ENCODE results near the gene GALNT16. TPM values are rescaled to one million over a fixed set of nuclear protein-coding genes. Genes with fewer than 3 reads are reported as not detected.
A peak's percentile ranks its signal among the peaks of the same experiment; 100 is the strongest.

Gene GALNT16
- total RNA-seq, 1 experiment from 2014 or later: 4.0 TPM

DNA sequence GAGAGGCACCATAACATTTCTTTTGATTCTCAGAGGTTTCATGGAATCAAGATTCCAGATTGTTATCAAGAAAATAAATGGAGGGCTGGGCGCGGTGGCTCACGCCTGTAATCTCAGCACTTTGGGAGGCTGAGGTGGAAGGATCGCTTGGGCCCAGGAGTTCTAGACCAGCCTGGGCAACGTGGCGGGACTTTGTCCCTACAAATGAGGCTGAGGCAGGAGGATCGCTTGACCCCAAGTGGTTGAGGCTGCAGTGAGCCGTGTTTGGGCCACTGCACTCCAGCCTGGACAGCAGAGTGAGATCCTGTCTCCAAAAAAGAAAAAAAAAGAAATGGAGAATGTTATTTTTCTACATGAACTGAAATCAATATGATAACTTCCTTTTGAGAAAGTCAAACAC lies 139.8 kb downstream of the GALNT16 start:
- peak overlapping the region; percentile 98 for H3K27ac Mint-ChIP-seq (ENCODE audit: unreplicated experiment)
- H3K4me1 Mint-ChIP-seq (ENCODE audit: low read depth, unreplicated experiment): peaks cover 20% of the 10 kb centered on the region
- TF ChIP-seq, protein P1, sequence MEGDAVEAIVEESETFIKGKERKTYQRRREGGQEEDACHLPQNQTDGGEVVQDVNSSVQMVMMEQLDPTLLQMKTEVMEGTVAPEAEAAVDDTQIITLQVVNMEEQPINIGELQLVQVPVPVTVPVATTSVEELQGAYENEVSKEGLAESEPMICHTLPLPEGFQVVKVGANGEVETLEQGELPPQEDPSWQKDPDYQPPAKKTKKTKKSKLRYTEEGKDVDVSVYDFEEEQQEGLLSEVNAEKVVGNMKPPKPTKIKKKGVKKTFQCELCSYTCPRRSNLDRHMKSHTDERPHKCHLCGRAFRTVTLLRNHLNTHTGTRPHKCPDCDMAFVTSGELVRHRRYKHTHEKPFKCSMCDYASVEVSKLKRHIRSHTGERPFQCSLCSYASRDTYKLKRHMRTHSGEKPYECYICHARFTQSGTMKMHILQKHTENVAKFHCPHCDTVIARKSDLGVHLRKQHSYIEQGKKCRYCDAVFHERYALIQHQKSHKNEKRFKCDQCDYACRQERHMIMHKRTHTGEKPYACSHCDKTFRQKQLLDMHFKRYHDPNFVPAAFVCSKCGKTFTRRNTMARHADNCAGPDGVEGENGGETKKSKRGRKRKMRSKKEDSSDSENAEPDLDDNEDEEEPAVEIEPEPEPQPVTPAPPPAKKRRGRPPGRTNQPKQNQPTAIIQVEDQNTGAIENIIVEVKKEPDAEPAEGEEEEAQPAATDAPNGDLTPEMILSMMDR (IDR thresholded peaks at IDR 0.05; ENCODE audit: unreplicated experiment): no peak
- H3K27me3 Mint-ChIP-seq (ENCODE audit: unreplicated experiment): no peaks in the 10 kb centered on the region
- H3K9me3 Mint-ChIP-seq (ENCODE audit: low read depth, unreplicated experiment): no peaks in the 10 kb centered on the region
- peaks cover 57% of the 10 kb centered on the region for H3K36me3 Mint-ChIP-seq (ENCODE audit: insufficient read depth, unreplicated experiment)
- H3K4me3 Mint-ChIP-seq (ENCODE audit: low read depth, unreplicated experiment): peak overlapping the region; percentile 74
- intact Hi-C loops (cut with micrococcal nuclease; ENCODE audit: unreplicated experiment): loop anchor here (2.0 to 5.0 kb wide), 3 partner anchors 53 to 152 kb away; partner anchors contain the start of gene GALNT16
- no peak for DNase-seq
- CTCF ChIA-PET: no interaction called here
- BruUV-seq (replicated peaks): no TSS peak

DNA sequence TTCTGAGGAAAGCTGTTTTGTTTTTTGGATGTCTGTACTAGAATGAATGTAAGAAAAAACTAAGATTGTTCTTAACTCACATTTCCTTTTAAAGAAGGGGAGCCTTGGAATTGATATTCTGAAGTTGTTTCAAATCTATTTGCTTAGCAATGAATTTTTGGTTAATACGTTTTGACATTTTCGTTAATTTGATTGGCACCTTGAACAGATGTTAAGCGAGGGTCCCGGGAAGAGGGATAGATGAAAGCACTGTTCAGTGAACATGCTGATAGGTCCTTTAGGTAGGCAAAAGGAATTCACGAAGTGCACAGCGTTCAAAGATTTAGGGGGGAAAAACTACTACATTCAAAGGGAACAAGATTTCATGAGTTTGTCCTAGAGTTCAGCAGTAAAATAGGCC lies 140.2 kb downstream of the GALNT16 start:
- H3K27ac Mint-ChIP-seq (ENCODE audit: unreplicated experiment): peak overlapping the region; percentile 98
- CTCF ChIA-PET: no interaction called here

DNA sequence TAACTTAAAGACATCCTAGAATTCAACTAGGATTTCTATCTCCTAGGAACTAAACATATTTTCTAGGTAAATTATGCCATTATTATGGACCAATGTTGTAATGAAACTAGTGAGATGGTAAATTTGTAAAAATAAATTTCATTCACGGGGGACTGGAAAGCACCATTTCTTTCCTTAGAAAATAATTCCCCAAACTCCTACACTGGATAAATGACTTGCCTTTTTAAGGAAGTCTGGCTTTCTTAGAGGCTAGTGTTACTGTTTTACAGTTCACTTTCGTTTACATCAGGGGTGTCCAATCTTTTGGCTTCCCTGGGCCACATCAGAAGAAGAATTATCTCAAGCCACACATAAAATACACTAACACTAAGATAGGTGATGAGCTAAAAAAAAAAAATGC lies 141.9 kb downstream of the GALNT16 start:
- no TSS peak for BruUV-seq (replicated peaks)
- Mint-ChIP-seq H3K27me3 (ENCODE audit: unreplicated experiment) (no peaks in the 10 kb centered on the region), H3K4me1 (ENCODE audit: low read depth, unreplicated experiment) (peaks cover 9% of the 10 kb centered on the region), H3K27ac (ENCODE audit: unreplicated experiment) (peak overlapping the region; percentile 61), H3K36me3 (ENCODE audit: insufficient read depth, unreplicated experiment) (peaks cover 42% of the 10 kb centered on the region), H3K4me3 (ENCODE audit: low read depth, unreplicated experiment) (peak overlapping the region; percentile 55), H3K9me3 (ENCODE audit: low read depth, unreplicated experiment) (no peaks in the 10 kb centered on the region)
- intact Hi-C loops (cut with micrococcal nuclease; ENCODE audit: unreplicated experiment): loop anchor here (5.0 kb wide), 1 partner anchor 140 kb away; the partner anchor contains the start of gene GALNT16
- no peak for DNase-seq
- CTCF ChIA-PET: no interaction called here
- TF ChIP-seq, protein P1 (IDR thresholded peaks at IDR 0.05; ENCODE audit: unreplicated experiment): no peak

More for the DNA sequence above, 140.2 kb downstream of the GALNT16 start:
- peaks cover 20% of the 10 kb centered on the region for H3K4me1 Mint-ChIP-seq (ENCODE audit: low read depth, unreplicated experiment)
- H3K36me3 Mint-ChIP-seq (ENCODE audit: insufficient read depth, unreplicated experiment): peaks cover 56% of the 10 kb centered on the region
- TF ChIP-seq, protein P1 (IDR thresholded peaks at IDR 0.05; ENCODE audit: unreplicated experiment): no peak
- no TSS peak for BruUV-seq (replicated peaks)
- intact Hi-C loops (cut with micrococcal nuclease; ENCODE audit: unreplicated experiment): loop anchor here (5.0 kb wide), 1 partner anchor 138 kb away; the partner anchor contains the start of gene GALNT16
- H3K27me3 Mint-ChIP-seq (ENCODE audit: unreplicated experiment): no peaks in the 10 kb centered on the region
- no peak for DNase-seq
- peak overlapping the region; percentile 74 for H3K4me3 Mint-ChIP-seq (ENCODE audit: low read depth, unreplicated experiment)
- H3K9me3 Mint-ChIP-seq (ENCODE audit: low read depth, unreplicated experiment): no peaks in the 10 kb centered on the region

DNA sequence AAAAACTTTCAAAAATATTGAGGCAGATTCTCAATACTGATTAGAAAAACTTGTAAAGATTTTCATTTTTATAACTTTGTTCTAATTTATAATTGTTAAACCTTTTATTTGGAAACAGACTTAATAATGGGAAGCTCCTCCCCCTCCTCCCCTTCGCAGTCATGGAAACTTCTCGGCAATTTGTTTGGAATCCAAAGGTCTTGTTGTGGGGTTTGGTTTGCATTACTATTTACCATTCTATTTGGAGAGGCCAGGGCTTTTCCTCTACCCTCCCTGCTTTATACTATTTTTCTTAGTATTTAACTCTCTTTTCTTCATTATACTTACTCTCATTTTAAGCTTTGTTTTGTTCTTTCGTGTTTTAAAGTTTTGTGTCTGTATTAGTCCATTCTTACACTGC lies 144.5 kb downstream of the GALNT16 start:
- CTCF ChIA-PET: no interaction called here
- DNase-seq: no peak
- BruUV-seq (replicated peaks): no TSS peak
- Mint-ChIP-seq H3K27me3 (ENCODE audit: unreplicated experiment) (no peaks in the 10 kb centered on the region), H3K4me1 (ENCODE audit: low read depth, unreplicated experiment) (peaks cover 17% of the 10 kb centered on the region), H3K9me3 (ENCODE audit: low read depth, unreplicated experiment) (no peaks in the 10 kb centered on the region), H3K36me3 (ENCODE audit: insufficient read depth, unreplicated experiment) (peaks cover 16% of the 10 kb centered on the region), H3K4me3 (ENCODE audit: low read depth, unreplicated experiment) (no peak overlapping the region), H3K27ac (ENCODE audit: unreplicated experiment) (no peak overlapping the region)
- intact Hi-C loops (cut with micrococcal nuclease; ENCODE audit: unreplicated experiment): loop anchor here (5.0 kb wide), 1 partner anchor 142 kb away; the partner anchor contains the start of gene GALNT16
- TF ChIP-seq, protein P1 (IDR thresholded peaks at IDR 0.05; ENCODE audit: unreplicated experiment): no peak

Data from Calu3 (cell line).